Suppressor macrophage treated with lipopolysaccharide for 4 hours (primary cell): ENCODE results near the gene AUNIP.

Source experiments
- DNase-seq: peaks from one replicate; pipeline ENCODE4 v3.0.0-alpha.2; 2020

Gene AUNIP

GRCh38 chr1:25787760-25788166, 71.5 kb downstream of the AUNIP start:
- DNase-seq: no peak

DNA sequence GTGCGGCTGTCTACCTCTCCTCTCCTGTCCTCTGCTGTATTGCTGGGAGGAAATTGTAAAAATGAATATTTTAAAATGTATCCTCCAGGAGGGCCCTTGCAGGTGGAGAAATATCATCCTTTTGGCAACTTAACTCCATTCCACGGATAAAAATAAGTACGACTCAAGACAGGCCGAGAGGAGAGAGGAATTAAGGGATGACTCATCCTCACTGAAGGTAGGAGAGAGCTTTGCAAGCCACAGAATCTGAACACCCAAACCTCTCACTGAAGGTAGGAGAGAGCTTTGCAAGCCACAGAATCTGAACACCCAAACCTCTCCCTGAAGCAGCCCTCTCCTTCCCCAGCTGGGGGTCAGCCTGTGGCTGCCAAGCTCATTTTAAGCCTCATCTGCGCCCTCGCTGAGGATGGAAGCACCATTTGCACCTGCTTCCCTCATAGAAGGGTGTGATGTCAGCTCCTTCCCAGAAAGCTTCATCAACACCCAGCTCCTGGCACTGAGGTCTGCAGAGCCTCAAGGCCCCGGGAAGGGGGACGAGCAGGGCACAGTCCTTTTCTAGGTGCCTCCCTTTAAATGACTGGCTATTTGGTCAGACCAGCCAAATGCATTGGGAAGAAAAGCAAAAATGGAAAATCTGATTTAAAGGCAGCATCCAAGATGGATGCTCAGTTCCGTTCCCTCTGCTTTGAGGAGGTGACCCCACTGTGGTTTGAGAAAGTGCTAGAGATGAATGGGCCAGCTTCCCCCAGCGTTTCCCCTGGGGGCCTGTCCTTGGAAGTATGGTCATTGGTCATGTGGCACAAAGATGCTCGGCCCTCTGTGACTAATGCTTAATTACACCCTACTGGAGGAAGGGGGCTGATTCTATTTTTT, 72.1 kb downstream of the AUNIP start:
- no peak for DNase-seq

GRCh38 chr1:25785333-25786067, 73.8 kb downstream of the AUNIP start:
- DNase-seq: no peak

DNA sequence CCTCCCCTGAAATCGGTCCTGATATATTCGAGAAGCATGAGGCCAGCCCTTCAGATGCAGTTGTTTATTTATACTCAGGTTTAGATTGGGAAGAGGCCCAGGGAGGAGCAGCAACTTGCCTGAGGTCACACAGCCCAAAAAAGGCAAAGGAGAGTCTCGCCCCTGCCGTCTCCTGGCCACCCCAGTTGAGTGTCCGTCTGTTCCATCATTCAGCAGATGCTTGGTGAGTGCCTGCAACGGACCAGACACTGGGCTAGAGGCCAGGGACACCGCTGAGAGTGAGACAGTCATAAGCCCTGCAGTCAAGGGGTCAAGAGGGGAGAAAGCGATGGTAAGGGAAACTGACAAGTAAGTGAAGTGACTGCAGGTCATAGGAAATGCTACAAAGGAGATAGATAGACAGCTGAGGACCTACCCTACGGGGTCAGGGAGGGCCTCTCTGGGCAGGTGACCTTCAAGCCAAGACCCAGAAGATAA, 74.6 kb downstream of the AUNIP start:
- DNase-seq: no peak
